ENCODE measurements around the gene SMIM20.
A peak's percentile ranks its signal among the peaks of the same experiment; 100 is the strongest.

SMIM20 gene

DNA sequence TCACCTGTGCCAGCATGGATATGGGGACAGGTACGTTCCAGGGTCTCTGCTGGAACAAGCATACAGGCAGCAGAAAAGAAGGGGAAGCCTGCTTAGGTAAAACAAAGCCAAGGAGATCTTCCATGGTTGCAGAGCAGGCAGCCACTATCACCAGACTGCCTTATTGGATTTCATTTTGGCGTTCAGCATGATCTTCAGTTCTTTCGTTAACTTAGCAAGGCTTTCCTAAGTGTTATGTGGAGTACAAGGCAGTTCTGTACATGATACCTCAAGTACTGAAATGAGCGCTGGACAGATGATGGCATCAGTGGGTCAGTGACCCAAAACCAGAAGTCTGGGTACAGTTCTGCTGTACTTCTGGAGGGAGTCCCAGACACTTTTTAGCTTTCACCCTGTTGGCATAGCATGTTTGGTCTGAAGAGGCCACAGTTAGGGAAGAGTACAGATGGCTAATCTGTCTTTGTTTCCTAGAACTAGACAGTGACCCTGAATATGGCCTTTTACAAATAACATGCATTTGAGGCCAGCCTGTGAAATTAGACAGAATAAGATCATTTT lies 8.9 kb downstream of the SMIM20 start:
- H3K27ac ChIP-seq (ENCODE audit: low read length), result no peak overlapping the region

DNA sequence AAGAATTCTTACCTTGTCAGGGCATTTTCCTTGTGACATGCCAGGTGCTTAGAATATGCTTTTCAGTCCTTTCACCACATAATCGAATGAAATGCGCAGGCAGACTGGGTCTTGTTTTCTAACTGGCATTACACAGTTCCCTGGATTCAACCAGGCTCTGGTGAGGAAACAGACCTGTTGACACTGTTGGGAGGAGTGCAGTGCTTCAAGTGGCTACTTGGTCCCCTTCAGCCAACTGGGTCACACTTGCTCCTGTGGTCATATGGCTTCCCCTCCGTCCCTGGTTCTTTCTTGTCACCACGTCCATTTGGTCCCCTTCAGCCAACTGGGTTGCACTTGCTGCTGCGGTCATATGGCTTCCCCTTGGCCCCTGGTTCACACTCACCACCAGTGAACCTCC lies 9.7 kb downstream of the SMIM20 start:
- no peak overlapping the region for H3K27ac ChIP-seq (ENCODE audit: low read length)
- no peaks in the 10 kb centered on the region for H3K36me3 ChIP-seq (replicated peaks; ENCODE audit: low read depth, low read length)
- H3K9me3 ChIP-seq (ENCODE audit: insufficient read depth, low read length), result no peaks in the 10 kb centered on the region
- no peaks in the 10 kb centered on the region for H3K79me2 ChIP-seq (ENCODE audit: low read length)
- H3K4me1 ChIP-seq (ENCODE audit: low read length), result peaks cover 9% of the 10 kb centered on the region
- no peak for TF ChIP-seq CTCF (IDR thresholded peaks at IDR 0.05; ENCODE audit: low read depth, low read length)
- TF ChIP-seq EZH2phosphoT487 (IDR thresholded peaks at IDR 0.05; ENCODE audit: low read depth), result no peak
- no peak overlapping the region for H3K9ac ChIP-seq (ENCODE audit: low read length)
- no peaks in the 10 kb centered on the region for H3K27me3 ChIP-seq (ENCODE audit: low read depth, low read length)
- H3K4me3 ChIP-seq (ENCODE audit: low read length), result no peak overlapping the region
- no peak overlapping the region for H3K4me2 ChIP-seq (ENCODE audit: low read length)
- no peaks in the 10 kb centered on the region for H4K20me1 ChIP-seq (ENCODE audit: insufficient read depth, low read length)
- no peak overlapping the region for H2AFZ ChIP-seq (ENCODE audit: low read depth, low read length)

More for the DNA sequence above, 8.9 kb downstream of the SMIM20 start:
- H3K27me3 ChIP-seq (ENCODE audit: low read depth, low read length), result no peaks in the 10 kb centered on the region
- H3K79me2 ChIP-seq (ENCODE audit: low read length), result no peaks in the 10 kb centered on the region
- peaks cover 9% of the 10 kb centered on the region for H3K4me1 ChIP-seq (ENCODE audit: low read length)
- H4K20me1 ChIP-seq (ENCODE audit: insufficient read depth, low read length), result no peaks in the 10 kb centered on the region
- H3K9ac ChIP-seq (ENCODE audit: low read length), result no peak overlapping the region
- TF ChIP-seq CTCF (IDR thresholded peaks at IDR 0.05; ENCODE audit: low read depth, low read length) (no peak), EZH2phosphoT487 (IDR thresholded peaks at IDR 0.05; ENCODE audit: low read depth) (no peak)
- H3K4me2 ChIP-seq (ENCODE audit: low read length), result no peak overlapping the region
- H3K36me3 ChIP-seq (replicated peaks; ENCODE audit: low read depth, low read length), result no peaks in the 10 kb centered on the region
- no peak overlapping the region for H2AFZ ChIP-seq (ENCODE audit: low read depth, low read length)
- H3K4me3 ChIP-seq (ENCODE audit: low read length), result no peak overlapping the region
- H3K9me3 ChIP-seq (ENCODE audit: insufficient read depth, low read length), result no peaks in the 10 kb centered on the region

DNA sequence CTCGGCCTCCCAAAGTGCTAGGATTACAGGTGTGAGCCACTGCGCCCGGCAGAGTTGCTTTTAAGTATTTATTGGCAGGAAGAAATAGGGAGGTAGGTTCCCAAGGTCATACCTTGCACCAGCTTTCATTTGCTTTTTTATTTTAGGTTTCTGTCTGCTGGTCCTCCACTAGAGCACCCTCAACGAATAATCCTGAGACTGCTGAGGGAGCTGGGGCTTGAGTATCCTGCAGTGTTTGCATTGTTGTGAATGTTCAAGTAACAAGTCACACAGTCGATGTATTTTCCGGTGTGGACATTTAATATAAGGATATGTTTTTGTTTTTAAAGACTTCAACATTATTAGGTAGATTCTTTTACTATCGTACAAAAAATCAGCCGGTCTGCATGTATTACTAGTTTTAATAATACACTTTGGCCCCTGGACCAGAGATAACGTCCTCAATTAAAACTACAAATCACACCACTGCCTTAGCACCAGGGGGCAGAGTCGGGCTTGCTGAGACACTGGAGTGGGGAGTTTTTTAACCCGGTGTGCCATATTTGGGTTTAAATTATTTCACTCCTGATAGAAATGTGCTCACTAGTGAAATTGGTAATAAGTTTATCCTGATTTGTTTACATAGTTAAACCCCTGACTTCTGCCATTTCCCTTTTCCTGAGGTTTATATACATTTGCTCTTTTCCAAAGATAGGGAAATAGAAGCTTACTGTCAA lies 11.6 kb downstream of the SMIM20 start:
- Histone ChIP-seq H3K9ac (ENCODE audit: low read length) (no peak overlapping the region), H3K4me2 (ENCODE audit: low read length) (peak overlapping the region; percentile 37), H3K4me1 (ENCODE audit: low read length) (peaks cover 9% of the 10 kb centered on the region), H3K4me3 (ENCODE audit: low read length) (no peak overlapping the region), H3K27me3 (ENCODE audit: low read depth, low read length) (no peaks in the 10 kb centered on the region), H4K20me1 (ENCODE audit: insufficient read depth, low read length) (no peaks in the 10 kb centered on the region), H2AFZ (ENCODE audit: low read depth, low read length) (no peak overlapping the region), H3K79me2 (ENCODE audit: low read length) (no peaks in the 10 kb centered on the region), H3K36me3 (replicated peaks; ENCODE audit: low read depth, low read length) (peaks cover 6% of the 10 kb centered on the region), H3K27ac (ENCODE audit: low read length) (no peak overlapping the region), H3K9me3 (ENCODE audit: insufficient read depth, low read length) (no peaks in the 10 kb centered on the region)
- TF ChIP-seq EZH2phosphoT487 (IDR thresholded peaks at IDR 0.05; ENCODE audit: low read depth) (no peak), CTCF (IDR thresholded peaks at IDR 0.05; ENCODE audit: low read depth, low read length) (peak; percentile 89)

DNA sequence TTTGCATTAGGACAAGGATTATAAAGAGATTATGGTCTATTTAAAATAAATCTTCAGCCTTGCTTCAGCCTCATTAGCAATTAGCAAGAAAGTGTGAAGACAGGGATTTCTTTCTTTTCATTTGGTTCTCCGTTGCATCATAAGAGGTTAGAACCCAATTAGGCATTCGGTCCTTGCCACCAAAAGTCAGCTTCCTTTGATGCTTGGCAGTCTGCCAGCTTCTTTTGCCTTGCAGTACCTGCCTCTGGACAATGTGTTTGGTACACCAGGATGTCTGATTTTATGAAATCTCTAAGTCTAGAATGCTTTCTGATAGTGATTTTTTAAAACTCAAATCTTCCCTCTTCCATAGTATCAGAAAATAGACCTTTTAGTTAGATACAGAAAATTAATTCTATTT lies 12.4 kb downstream of the SMIM20 start:
- TF ChIP-seq CTCF (IDR thresholded peaks at IDR 0.05; ENCODE audit: low read depth, low read length), result no peak
- no peak for TF ChIP-seq EZH2phosphoT487 (IDR thresholded peaks at IDR 0.05; ENCODE audit: low read depth)
- Histone ChIP-seq H4K20me1 (ENCODE audit: insufficient read depth, low read length) (no peaks in the 10 kb centered on the region), H3K27ac (ENCODE audit: low read length) (no peak overlapping the region), H3K79me2 (ENCODE audit: low read length) (no peaks in the 10 kb centered on the region), H3K9ac (ENCODE audit: low read length) (no peak overlapping the region), H3K36me3 (replicated peaks; ENCODE audit: low read depth, low read length) (peaks cover 6% of the 10 kb centered on the region), H3K4me1 (ENCODE audit: low read length) (peaks cover 9% of the 10 kb centered on the region), H3K4me2 (ENCODE audit: low read length) (peak overlapping the region; percentile 37; the same call in 1 of the 2 replicates), H3K27me3 (ENCODE audit: low read depth, low read length) (no peaks in the 10 kb centered on the region), H3K4me3 (ENCODE audit: low read length) (no peak overlapping the region), H2AFZ (ENCODE audit: low read depth, low read length) (no peak overlapping the region), H3K9me3 (ENCODE audit: insufficient read depth, low read length) (no peaks in the 10 kb centered on the region)
